Measurements from ENCODE around the gene SEMA5A. TPM values are rescaled to one million over a fixed set of nuclear protein-coding genes. Genes with fewer than 3 reads are reported as not detected.

Gene SEMA5A
- total RNA-seq, 1 donor from 2014 or later = 4.0 TPM

- Mint-ChIP-seq H3K27me3 (no peaks in the 10 kb centered on the region), H3K9me3 (ENCODE audit: low read depth) (no peaks in the 10 kb centered on the region), H3K4me3 (ENCODE audit: low read depth) (no peak overlapping the region), H3K36me3 (ENCODE audit: insufficient read depth) (no peaks in the 10 kb centered on the region), H3K4me1 (ENCODE audit: low read depth) (no peaks in the 10 kb centered on the region), H3K27ac (no peak overlapping the region)
- TF ChIP-seq CTCF (IDR thresholded peaks at IDR 0.05; ENCODE audit: unreplicated experiment) = no peak
- DNase-seq (ENCODE audit: low spot score, unreplicated experiment) = no peak
Measured at GRCh38 chr5:9398227-9398626, 147.6 kb downstream of the SEMA5A start.

GRCh38 chr5:9396285-9396770 lies 149.5 kb downstream of the SEMA5A start:
- TF ChIP-seq CTCF (IDR thresholded peaks at IDR 0.05; ENCODE audit: unreplicated experiment) = no peak
- Mint-ChIP-seq H3K4me3 (ENCODE audit: low read depth) (no peak overlapping the region), H3K27me3 (no peaks in the 10 kb centered on the region), H3K27ac (no peak overlapping the region), H3K9me3 (ENCODE audit: low read depth) (no peaks in the 10 kb centered on the region), H3K4me1 (ENCODE audit: low read depth) (no peaks in the 10 kb centered on the region), H3K36me3 (ENCODE audit: insufficient read depth) (no peaks in the 10 kb centered on the region)
- no peak for DNase-seq (ENCODE audit: low spot score, unreplicated experiment)

GRCh38 chr5:9395706-9396105 lies 150.2 kb downstream of the SEMA5A start:
- TF ChIP-seq CTCF (IDR thresholded peaks at IDR 0.05; ENCODE audit: unreplicated experiment) = no peak
- Mint-ChIP-seq H3K4me3 (ENCODE audit: low read depth) (no peak overlapping the region), H3K27me3 (no peaks in the 10 kb centered on the region), H3K36me3 (ENCODE audit: insufficient read depth) (no peaks in the 10 kb centered on the region), H3K27ac (no peak overlapping the region), H3K9me3 (ENCODE audit: low read depth) (no peaks in the 10 kb centered on the region), H3K4me1 (ENCODE audit: low read depth) (no peaks in the 10 kb centered on the region)
- DNase-seq (ENCODE audit: low spot score, unreplicated experiment) = no peak

GRCh38 chr5:9394221-9394620 lies 151.7 kb downstream of the SEMA5A start:
- TF ChIP-seq CTCF (IDR thresholded peaks at IDR 0.05; ENCODE audit: unreplicated experiment) = no peak
- DNase-seq (ENCODE audit: low spot score, unreplicated experiment) = no peak
- H3K27ac Mint-ChIP-seq = no peak overlapping the region
- H3K27me3 Mint-ChIP-seq = no peaks in the 10 kb centered on the region
- no peaks in the 10 kb centered on the region for H3K4me1 Mint-ChIP-seq (ENCODE audit: low read depth)
- H3K36me3 Mint-ChIP-seq (ENCODE audit: insufficient read depth) = no peaks in the 10 kb centered on the region
- H3K4me3 Mint-ChIP-seq (ENCODE audit: low read depth) = no peak overlapping the region
- no peaks in the 10 kb centered on the region for H3K9me3 Mint-ChIP-seq (ENCODE audit: low read depth)

- TF ChIP-seq CTCF (IDR thresholded peaks at IDR 0.05; ENCODE audit: unreplicated experiment) = no peak
Measured at GRCh38 chr5:9392625-9393024, 153.2 kb downstream of the SEMA5A start.

More at GRCh38 chr5:9392625-9393024, 153.2 kb downstream of the SEMA5A start:
- Mint-ChIP-seq H3K36me3 (ENCODE audit: insufficient read depth) (no peaks in the 10 kb centered on the region), H3K27me3 (no peaks in the 10 kb centered on the region), H3K4me3 (ENCODE audit: low read depth) (no peak overlapping the region), H3K4me1 (ENCODE audit: low read depth) (no peaks in the 10 kb centered on the region), H3K9me3 (ENCODE audit: low read depth) (no peaks in the 10 kb centered on the region), H3K27ac (no peak overlapping the region)
- no peak for DNase-seq (ENCODE audit: low spot score, unreplicated experiment)
